AG10803 (cell line): ENCODE data around the gene KIFC1.

Experiments used
- DNase-seq: peaks from one replicate; pipeline ENCODE4 v3.0.0; 2010; ENCODE audit warnings: low read depth
- H3K4me3 ChIP-seq: 2 replicates; pipeline ENCODE4 v1.5.1; 2011; ENCODE audit warnings: mild to moderate bottlenecking, low read length, control low read depth
- CTCF ChIP-seq: conservative IDR thresholded peaks from 2 replicates; pipeline ENCODE4 v1.5.1; 2011; ENCODE audit warnings: mild to moderate bottlenecking, low read length, control low read depth, inconsistent platforms

Gene KIFC1

GRCh38 chr6:33424855-33425667 is 33.4 kb downstream of the KIFC1 start:
- no peak for TF ChIP-seq CTCF
- DNase-seq, result no peak
- peak overlapping the region; percentile 72 for H3K4me3 ChIP-seq

GRCh38 chr6:33425668-33426577 is 34.3 kb downstream of the KIFC1 start:
- TF ChIP-seq CTCF, result peak; percentile 62
- H3K4me3 ChIP-seq, result peak overlapping the region; percentile 72
- peak; percentile 74 for DNase-seq

- no peak for TF ChIP-seq CTCF
- no peak for DNase-seq
- H3K4me3 ChIP-seq, result peak overlapping the region; percentile 76
These were observed 35.2 kb downstream of the KIFC1 start for GRCh38 chr6:33426590-33427511.

GRCh38 chr6:33427585-33428223 is 36.1 kb downstream of the KIFC1 start:
- peak overlapping the region; percentile 76 for H3K4me3 ChIP-seq
- DNase-seq, result no peak
- 0 out of 2 replicates have a peak, but pooled peaks have one; percentile 7 for TF ChIP-seq CTCF

- H3K4me3 ChIP-seq, result peak overlapping the region; percentile 59
- peak; percentile 43 for TF ChIP-seq CTCF
- DNase-seq, result no peak
These were observed 36.8 kb downstream of the KIFC1 start for GRCh38 chr6:33428224-33428965.
